ENCODE measurements around the gene SQOR.

The SQOR gene

GRCh38 chr15:45690581-45691260 lies 55.9 kb downstream of the SQOR start:
- DNase-seq (ENCODE audit: extremely low read depth, low read depth): no peak
- TF ChIP-seq CTCF (IDR thresholded peaks at IDR 0.05; ENCODE audit: low read depth, low read length): no peak

GRCh38 chr15:45701108-45701507 lies 66.3 kb downstream of the SQOR start:
- DNase-seq (ENCODE audit: extremely low read depth, low read depth): no peak
- no peak for TF ChIP-seq CTCF (IDR thresholded peaks at IDR 0.05; ENCODE audit: low read depth, low read length)

GRCh38 chr15:45702041-45702440 lies 67.2 kb downstream of the SQOR start:
- TF ChIP-seq CTCF (IDR thresholded peaks at IDR 0.05; ENCODE audit: low read depth, low read length): no peak
- DNase-seq (ENCODE audit: extremely low read depth, low read depth): no peak

GRCh38 chr15:45703670-45704328 lies 69.0 kb downstream of the SQOR start:
- no peak for DNase-seq (ENCODE audit: extremely low read depth, low read depth)
- no peak; the same call in none of the 2 replicates for TF ChIP-seq CTCF (IDR thresholded peaks at IDR 0.05; ENCODE audit: low read depth, low read length)

- DNase-seq (ENCODE audit: extremely low read depth, low read depth): no peak
- no peak for TF ChIP-seq CTCF (IDR thresholded peaks at IDR 0.05; ENCODE audit: low read depth, low read length)
These were observed 69.8 kb downstream of the SQOR start for GRCh38 chr15:45704329-45705249.

- peak; percentile 58 for DNase-seq (ENCODE audit: extremely low read depth, low read depth)
- TF ChIP-seq CTCF (IDR thresholded peaks at IDR 0.05; ENCODE audit: low read depth, low read length): peak; percentile 87
These were observed 71.0 kb downstream of the SQOR start for GRCh38 chr15:45705510-45706473.

Data from AG09319 (cell line).